Hematopoietic multipotent progenitor cell (in vitro differentiated cells): Measurements from ENCODE around the gene NUDCD3. TPM values are rescaled to one million over a fixed set of nuclear protein-coding genes. Genes with fewer than 3 reads are reported as not detected.
"Not testable (repeated sequence)": the region's sequence is repeated elsewhere in the genome, so short reads cannot be mapped to it uniquely, and the experiment has no call there.

Experiments
- DNase-seq, 3 donors: peaks; one replicate each; pipeline ENCODE4 v3.0.0-alpha.2; 2011 to 2015; ENCODE audit warnings: low read depth in 2 of 3, low spot score in 2 of 3
- total RNA-seq: library from RNA; depleted of rRNA; stranded (reverse); fragments of >200 nt; gene quantifications from one replicate; pipeline ENCODE4 v1.2.3, GENCODE V29; 2012

The NUDCD3 gene
- total RNA-seq, 1 donor, result 59.5 TPM

DNA sequence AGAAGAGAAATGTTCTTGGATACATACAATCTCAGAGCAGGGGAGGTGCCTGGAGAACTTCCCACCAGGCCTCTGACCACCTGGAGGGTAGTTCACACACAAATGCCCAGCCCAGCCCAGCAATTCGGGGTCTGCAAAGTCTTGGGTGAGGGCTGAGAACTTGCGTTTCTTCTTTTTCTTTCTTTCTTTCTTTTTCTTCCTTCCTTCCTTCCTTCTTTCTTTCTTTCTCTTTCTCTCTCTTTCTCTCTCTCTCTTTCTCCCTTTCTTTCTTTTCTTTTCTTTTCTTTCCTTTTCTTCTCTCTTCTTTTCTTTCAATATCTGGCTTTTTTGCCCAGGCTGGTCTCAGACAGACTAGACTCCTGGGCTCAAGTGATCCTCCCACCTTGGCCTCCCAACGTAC lies 28.3 kb upstream of the NUDCD3 start:
- no peak for DNase-seq

DNA sequence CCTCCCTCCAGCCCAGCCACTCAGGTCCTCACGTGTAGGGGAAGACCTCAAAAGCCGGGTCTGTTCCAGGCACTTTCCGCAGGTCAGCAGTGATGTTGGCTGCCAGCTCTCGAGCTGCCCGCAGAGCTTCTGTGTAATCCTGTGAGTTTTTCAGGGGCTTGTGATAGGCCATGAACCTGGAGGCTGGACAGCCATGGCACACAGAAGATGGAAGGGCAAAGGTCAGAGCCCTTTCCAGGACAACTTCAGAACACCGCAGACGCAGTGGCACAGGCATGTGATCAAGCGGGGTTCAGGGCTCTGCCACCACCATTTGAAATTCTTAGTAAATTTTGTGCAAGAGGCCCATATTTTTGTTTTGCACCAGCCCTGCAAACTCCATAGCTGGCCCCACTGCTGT lies 26.7 kb upstream of the NUDCD3 start:
- no peak for DNase-seq

GRCh38 chr7:44515590-44516268 lies 25.3 kb upstream of the NUDCD3 start:
- no peak for DNase-seq

DNA sequence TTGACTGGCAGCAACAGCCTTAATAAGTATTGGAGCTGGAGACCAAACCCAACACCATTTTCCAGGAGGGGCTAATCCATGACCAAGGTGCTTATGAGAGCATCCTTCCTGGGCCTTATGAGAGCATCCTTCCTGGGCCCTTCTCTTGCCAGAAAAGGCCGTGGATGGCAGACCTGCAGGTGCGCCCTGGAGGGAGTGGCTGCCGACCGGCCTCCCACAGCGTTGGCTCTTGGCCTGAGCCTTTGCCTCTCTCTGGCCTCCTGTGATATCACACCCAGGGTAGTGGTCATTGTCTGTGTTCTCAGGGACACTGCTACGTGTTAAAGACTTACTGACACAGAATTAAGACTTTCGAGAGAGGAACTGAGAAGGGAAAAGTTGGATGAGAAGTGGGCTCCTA lies 22.3 kb upstream of the NUDCD3 start:
- no peak for DNase-seq

DNA sequence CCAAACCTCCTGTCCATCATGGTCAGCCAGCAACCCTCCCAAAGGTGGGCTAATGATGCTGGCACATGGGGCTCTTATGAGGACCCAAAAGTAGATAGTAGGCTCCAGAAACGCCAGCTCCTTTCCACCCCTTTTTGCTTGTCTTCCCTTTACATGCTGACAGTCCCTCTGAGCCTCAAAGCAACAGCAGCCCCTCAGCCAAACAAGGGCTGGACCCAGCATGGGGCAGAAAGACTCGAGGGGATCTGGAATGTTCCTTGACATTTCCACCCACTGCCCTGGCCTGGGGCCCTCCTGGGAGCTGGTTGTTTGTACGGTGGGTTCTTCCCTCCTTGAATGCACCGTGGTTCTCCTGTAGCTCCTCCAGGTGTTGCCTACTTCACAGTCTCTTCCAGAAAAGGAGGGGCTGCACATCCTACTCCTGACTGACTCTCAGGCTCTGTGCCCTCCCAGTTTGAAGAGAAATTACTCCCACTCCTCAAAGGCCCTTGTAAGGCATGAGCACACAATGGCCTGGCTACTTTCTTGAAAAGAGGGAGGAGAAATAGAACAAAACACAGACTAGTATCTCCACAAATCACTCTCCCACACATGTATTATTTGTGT lies 21.5 kb upstream of the NUDCD3 start:
- no peak for DNase-seq

- DNase-seq, result no peak
Measured at GRCh38 chr7:44511236-44511635, 20.8 kb upstream of the NUDCD3 start.

GRCh38 chr7:44508328-44509030 lies 18.0 kb upstream of the NUDCD3 start:
- no peak for DNase-seq

GRCh38 chr7:44506592-44507288 lies 16.3 kb upstream of the NUDCD3 start:
- DNase-seq, result not testable (repeated sequence)

- DNase-seq, result no peak
Measured at GRCh38 chr7:44505595-44505994, 15.1 kb upstream of the NUDCD3 start.

DNA sequence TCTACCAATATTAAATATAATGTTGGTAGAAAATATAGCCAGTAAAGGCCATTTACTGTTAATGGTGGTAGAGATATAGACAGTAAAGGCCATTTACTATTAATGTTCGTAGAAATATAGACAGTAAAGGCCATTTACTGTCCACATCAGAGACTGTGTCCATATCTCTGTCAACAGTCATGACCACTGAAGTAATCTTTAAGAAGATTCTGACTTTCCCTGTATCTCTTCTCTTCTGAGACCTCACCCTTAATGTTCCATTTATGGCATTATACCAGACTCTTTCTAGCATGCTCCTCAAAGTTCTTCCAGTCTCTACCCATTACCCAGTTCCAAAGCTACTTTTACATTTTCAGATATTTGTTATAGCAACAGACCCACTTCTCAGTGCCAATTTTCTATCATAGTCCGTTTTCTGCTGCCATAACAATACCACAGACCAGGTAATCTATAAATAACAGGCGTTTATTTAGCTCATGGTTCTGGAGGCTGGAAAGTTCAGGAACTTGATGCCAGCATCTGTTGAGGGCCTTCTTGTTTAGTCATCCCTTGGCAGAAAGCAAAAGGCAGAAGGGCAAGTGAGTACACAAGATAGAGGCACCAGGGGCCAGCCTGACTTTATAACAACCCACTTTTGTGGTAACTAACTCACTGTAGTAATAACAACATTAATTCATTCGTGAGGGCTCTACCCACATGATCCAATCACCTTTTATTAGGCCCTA lies 7.9 kb upstream of the NUDCD3 start:
- DNase-seq, result no peak

DNA sequence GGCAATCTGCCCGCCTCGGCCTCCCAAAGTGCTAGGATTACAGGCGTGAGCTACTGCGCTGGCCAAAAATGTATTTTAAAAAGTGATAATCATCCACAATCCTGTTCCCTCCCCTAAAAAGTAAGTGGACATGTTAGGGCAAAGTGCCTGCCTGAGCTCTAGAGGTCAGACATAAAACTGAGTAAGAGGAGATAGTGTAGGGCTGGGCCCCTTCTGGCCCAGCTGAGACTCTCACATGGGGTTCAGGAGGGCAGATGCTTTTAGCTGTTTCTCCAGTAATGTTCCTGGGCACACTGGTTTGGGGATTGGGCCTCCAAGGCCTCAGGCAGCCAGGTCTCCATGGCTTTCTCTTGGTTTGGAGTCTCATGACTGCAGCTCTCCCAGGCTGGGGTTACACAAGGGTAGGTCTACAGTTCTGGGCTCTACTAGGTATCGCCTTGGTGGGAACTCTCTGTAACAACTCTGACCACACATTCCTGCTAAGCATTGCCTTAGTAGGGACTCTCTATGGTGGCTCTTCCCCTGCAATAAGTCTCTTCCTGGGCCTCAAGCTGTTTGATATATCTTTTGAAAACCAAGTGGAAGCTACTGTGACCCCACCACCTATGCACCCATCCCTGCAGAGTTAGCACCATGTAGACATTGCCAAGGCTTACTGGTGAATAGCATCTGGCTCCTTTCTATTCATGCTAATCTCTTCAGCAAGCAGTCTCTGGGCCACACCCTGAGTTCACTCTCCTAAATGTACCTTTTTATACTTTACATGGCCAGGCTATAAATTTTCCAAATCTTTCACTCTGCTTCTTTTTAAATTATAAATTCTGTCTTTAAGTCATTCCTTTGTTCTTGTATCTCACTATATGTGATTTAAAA lies 6.9 kb upstream of the NUDCD3 start:
- no peak for DNase-seq

DNA sequence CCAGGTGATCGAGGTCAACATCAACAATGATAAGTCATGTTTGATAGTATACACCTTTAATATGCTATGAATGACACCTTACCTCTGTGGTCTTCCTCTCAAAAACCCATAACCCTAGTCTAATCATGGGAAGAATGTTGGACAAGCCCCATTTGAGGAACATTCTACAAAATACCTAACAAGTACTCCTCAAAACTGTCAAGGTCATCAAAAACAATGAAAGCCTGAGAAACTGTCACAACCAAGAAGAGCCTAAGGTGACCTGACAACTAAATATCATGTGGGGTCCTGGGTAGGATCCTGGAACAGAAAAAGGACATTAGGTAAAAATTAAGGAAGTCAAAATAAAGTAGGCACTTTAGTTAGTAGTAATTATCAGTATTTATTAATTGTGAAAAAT lies 5.9 kb upstream of the NUDCD3 start:
- DNase-seq, result no peak

DNA sequence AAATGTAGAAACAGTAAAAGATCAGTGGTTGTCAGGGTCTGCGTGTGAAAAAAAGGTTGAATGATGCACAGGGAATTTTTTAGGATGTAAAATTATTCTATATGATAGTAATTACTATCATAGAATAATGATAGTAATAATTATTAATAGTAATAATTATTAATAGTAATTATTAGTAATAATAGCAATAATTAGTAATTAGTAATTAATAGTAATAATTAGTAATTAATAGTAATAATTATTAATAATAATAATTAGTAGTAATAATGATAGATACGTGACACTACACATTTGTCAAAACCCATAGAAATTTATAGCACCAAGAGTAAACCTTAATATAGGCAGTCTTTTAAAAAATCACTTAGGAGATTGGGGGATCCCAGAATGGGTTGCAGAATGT lies 4.5 kb upstream of the NUDCD3 start:
- no peak for DNase-seq

GRCh38 chr7:44491229-44491628 lies 771 bp upstream of the NUDCD3 start:
- no peak for DNase-seq

GRCh38 chr7:44489955-44490350 lies 505 bp downstream of the NUDCD3 start:
- DNase-seq, result no peak

DNA sequence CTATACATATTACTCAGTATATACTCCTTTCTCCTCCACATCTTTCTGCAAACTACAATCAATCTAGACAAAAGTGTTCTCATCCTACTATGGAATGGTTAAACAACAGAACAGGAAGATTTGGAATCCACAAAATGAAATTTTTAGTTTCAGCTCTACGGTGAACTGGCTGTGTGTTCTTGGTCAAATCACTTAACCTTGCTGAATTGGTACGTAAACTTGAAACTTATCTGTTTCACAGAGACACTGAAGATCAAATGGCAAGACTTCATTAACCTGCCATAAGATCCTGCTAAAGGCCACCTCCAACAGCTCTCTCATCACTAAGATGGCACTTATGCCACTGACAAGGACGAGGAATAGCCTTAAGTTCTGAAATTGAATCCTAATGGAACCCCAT lies 1.5 kb downstream of the NUDCD3 start:
- DNase-seq, result no peak

GRCh38 chr7:44486693-44487092 lies 3.8 kb downstream of the NUDCD3 start:
- DNase-seq, result no peak

DNA sequence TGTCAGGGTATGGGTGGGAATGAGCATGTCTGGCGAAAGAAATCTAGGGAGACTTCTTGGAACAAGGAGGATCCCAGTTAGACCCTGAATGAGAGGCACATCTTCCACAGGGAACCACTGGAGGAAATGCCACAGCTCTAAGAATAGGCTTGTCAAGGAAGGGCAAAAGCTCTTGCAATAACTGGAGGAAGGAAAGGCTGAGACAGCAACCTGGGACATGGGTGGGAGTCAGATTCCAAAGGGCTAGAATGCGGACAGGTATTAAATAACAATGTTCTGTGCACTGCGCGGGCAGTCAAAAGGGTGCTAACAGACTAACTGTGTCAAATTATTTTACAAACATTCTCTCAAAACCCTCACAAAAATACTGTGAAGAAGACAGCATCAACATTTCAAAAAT lies 4.5 kb downstream of the NUDCD3 start:
- no peak for DNase-seq

GRCh38 chr7:44484482-44485313 lies 5.8 kb downstream of the NUDCD3 start:
- no peak for DNase-seq
